ENCODE measurements around the gene CYTH3.
"Not testable (repeated sequence)": the region's sequence is repeated elsewhere in the genome, so short reads cannot be mapped to it uniquely, and the experiment has no call there.

The CYTH3 gene

DNA sequence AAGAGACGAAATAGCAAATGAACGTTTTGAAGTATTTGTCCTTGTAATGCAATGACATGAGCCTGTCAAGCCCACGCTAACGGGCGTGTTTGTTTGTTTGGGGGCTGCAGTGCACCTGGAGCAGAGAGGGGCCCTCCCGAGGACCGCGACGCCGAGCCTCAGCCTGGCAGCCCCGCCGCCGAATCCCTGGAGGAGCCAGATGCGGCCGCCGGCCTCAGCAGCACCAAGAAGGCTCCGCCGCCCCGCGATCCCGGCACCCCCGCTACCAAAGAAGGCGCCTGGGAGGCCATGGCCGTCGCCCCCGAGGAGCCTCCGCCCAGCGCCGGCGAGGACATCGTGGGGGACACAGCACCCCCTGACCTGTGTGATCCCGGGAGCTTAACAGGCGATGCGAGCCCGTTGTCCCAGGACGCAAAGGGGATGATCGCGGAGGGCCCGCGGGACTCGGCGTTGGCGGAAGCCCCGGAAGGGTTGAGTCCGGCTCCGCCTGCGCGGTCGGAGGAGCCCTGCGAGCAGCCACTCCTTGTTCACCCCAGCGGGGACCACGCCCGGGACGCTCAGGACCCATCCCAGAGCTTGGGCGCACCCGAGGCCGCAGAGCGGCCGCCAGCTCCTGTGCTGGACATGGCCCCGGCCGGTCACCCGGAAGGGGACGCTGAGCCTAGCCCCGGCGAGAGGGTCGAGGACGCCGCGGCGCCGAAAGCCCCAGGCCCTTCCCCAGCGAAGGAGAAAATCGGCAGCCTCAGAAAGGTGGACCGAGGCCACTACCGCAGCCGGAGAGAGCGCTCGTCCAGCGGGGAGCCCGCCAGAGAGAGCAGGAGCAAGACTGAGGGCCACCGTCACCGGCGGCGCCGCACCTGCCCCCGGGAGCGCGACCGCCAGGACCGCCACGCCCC is 118.5 kb downstream of the CYTH3 start:
- DNase-seq (ENCODE audit: low read depth in 2 of 2), result no peak

DNA sequence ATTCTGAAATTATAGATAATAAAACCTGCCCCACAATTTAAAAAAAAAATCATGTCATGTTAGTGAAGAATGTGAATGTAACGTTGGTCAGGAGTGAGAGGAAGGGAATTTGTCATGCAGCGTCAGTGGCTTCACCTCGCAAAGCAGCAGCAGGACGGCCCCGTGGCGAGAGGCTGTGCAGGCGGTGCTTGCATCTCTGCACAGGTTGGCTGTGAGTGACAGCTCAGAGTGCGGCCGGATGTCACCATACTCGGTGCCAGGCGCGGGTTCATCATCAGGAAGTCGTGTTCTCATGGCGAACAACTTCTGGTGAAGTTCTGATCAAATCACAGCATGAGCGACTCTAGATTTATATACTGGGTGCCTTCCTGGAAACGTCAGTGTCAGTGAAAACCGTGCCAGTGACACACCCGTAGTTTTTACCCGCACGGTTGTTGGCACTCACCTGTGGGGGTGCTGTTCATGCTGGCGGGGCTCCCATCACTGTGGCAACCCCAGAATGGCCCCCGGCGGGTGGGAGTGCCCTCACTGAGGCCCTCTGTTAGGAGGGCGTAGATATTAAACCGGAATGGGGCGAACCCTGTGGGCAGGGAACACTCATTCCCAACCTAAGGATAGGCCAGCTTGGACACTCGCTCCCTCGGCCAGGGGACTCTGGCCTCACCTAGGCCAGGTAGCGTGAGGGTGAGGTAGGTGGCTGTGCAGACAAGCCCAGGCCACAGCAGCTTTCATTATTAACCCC is 120.3 kb downstream of the CYTH3 start:
- DNase-seq (ENCODE audit: low read depth in 2 of 2), result no peak

DNA sequence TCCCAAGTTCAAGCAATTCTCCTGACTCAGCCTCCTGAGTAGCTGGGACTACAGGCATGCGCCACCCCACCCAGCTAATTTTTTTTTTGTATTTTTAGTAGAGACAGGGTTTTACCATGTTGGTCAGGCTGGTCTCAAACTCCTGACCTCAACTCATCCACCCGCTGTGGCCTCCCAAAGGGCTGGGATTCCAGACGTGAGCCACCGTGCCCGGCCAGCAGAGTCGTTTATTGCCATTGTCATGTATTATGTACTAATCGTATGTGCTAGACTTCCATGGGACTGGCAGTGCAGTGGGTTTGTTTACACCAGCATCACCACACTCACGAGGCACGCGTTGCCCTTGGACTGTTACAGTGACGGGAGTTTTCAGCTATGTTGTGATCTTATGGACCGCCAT is 120.9 kb downstream of the CYTH3 start:
- DNase-seq (ENCODE audit: low read depth in 2 of 2), result not testable (repeated sequence)

DNA sequence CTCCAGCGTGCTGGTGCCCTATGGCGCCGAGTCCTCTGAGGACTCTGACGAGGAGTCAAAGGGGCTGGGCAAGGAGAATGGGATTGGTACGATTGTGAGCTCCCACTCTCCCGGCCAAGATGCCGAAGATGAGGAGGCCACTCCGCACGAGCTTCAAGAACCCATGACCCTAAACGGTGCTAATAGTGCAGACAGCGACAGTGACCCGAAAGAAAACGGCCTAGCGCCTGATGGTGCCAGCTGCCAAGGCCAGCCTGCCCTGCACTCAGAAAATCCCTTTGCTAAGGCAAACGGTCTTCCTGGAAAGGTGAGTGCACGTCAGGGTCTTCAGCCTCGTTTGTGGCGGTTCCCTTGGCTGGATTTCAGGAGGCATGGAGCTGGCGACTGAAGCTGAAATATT is 122.4 kb downstream of the CYTH3 start:
- no peak for DNase-seq (ENCODE audit: low read depth in 2 of 2)

DNA sequence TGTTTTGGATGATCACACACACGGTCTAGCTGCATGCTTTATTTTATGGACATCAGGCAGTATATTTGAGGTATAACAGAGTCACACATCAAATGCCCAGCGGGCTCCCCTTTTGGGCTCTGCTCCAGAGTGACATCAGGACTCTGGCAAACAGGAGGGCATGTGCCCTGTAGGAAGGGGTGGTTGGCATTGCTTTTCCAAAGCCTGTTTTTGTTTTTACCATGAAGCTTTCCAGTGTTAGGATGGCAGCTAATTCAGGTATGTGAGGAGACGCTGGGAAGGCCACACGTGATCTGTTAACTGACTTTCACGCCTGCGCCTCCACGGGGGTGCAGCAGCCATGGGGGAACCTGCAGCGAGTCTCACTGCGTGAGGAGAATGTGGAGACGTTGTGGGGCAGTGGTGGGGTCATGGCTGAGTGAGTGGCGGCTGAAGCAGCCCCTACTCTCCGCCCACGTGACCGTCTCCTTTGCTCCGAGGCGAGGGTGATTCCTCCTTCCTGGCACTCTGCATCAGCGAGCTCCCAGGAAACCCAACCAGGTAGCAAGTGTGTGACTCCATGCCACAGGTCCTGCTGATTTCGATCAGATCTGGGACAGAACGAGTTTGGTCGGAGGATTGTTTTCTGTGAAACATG is 123.6 kb downstream of the CYTH3 start:
- DNase-seq (ENCODE audit: low read depth in 2 of 2), result no peak

DNA sequence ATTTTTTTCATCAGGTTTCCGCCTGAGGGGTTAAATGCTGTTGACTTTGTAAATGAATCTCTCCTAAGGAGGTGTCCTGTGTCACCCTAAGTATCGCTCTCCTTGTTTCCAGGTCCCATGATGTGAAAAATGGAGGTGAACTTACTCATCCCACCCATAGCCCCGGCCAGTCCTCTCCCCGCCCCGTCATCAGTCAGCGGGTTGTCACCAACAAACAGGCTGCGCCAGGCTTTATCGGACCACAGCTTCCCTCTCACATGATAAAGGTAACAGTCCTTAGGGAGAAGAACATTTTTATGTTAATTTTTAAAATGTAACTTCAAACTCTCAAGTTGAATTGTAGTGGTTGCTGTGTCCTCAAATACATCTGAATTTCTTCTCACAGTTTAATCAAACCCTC is 124.8 kb downstream of the CYTH3 start:
- DNase-seq (ENCODE audit: low read depth in 2 of 2), result no peak

DNA sequence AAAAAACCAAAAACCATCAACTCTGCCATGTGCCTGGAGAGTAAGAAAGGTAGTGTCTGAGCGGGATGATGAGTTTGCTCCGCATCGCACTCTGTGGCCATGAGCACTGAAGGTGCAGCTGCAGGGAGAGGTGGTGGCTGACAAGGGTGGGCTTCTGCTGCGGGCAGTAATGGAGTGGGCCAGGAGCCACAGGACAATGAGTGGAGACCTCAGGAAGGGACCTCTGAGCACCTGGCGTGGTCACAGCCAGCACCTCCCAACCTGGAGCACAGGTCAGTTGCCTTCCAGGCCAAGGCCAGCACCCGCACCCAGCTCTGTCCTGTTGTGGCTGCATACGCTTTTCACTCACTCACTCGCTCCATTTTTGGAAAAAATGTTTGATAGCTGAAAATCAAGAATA is 125.8 kb downstream of the CYTH3 start:
- no peak for DNase-seq (ENCODE audit: low read depth in 2 of 2)

DNA sequence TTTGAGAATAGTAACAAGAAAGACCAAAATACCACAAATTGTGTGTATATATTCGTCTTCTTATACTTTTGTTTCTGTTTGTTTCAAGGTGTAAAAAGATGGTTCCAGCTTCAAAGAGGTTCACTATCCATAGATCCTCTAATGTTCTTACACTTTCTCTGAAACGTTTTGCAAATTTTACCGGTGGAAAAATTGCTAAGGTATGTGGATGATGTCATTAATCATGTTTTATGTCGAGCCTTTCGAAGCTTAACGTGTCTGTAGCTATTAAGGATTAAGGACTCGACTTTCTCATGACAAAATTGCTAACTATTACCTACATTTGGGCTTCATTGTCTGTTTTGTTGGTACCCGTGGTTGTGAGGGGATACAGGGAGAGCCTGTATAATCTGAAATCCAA is 128.4 kb downstream of the CYTH3 start:
- no peak for DNase-seq (ENCODE audit: low read depth in 2 of 2)

DNA sequence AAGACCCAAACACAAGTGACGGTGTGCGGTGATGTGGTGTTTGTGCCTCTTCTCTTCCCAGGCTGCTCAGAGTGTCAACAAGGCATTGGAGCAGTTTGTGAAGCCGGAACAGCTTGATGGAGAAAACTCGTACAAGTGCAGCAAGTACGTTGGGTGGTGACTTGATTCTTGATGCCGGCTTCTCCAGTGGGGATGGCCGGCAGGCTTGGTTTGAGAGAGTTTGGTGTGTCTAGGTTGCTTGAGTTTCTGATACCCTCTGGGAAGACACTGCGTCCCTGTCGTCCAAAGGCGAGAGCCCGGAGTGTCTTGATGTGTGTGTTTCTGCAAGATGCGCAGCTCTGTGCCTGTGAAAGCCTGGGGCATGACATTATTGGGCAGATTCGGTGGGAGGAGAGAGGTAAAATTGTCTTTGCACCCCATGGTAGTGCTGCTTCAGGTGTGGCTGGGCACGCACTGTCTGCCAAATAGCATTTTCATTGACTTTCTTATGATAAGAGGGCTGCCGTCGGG is 129.5 kb downstream of the CYTH3 start:
- no peak for DNase-seq (ENCODE audit: low read depth in 2 of 2)

DNA sequence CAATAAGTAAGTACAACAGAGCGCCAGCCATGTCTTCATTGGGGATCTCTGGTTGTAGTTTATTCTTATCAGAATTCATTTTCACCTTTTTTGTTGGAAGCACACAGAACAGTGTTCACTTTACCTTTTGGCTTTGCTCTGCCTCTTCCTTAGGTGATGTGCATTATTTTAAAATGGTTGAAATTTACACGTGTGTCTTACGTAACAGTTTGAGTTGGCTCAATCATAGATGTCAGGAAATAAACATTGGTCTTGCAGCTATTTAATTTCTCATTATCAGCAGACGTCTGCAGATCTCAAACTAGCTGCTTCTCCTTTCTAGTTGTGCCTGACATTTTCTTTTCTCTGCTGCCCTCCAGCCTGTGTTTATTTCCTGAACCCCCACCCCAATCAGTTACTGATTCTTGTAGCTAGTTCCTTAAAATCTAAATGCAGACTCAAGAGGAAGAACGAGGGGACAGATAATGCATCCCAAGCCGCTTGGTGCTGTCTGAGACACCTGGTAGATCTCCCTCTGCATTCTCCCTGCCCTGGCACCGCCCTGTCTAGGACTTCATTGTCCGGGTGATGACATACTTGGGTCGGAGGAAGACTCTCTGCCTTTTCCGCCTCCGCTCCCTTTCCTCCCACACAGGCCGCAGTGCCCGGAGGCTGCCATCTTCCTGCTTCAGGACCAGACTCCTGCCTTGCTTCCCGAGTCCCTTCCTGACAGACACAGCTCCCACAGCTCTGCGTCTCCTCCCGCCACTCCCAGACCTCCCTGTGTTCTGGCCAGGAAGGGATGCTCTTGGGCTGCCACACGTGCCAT is 133.0 kb downstream of the CYTH3 start:
- DNase-seq (ENCODE audit: low read depth in 2 of 2), result no peak

DNA sequence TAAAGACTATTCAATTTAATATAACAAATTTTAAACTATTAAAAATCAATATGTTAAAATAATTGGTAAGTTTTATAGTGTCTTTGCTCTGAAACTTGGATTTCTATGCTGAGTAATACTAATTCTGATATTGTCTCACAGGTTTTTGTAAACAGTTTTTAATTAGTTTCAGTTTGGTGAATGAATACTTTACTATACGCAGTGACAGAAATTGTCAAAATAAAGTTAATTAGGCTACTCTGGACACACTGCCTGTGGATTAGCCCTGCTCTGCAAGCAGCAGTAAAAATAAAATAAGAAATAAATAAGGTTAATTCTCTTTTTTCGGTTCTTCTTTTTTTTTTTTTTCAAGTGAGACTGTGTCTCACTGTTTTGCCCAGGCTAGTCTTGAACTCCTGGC is 135.9 kb downstream of the CYTH3 start:
- DNase-seq (ENCODE audit: low read depth in 2 of 2), result no peak

DNA sequence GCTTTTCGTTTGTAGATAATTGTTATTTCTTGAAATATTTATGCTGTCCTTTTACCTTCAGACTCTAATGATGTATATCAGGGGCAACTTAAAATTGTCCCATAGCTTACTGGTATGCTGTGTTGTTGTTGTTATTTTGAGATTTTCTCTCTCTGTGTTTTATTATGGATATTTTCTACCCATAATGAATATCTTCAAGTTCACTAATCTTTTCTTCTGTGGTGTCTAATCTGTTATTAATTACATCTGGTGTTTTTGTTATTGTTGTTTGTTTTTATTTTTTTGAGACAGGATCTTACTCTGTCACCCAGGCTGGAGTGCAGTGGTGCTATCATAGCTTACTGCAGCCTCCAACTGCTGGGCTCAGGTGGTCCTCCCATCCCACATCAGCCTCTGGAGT is 139.2 kb downstream of the CYTH3 start:
- no peak for DNase-seq (ENCODE audit: low read depth in 2 of 2)

DNA sequence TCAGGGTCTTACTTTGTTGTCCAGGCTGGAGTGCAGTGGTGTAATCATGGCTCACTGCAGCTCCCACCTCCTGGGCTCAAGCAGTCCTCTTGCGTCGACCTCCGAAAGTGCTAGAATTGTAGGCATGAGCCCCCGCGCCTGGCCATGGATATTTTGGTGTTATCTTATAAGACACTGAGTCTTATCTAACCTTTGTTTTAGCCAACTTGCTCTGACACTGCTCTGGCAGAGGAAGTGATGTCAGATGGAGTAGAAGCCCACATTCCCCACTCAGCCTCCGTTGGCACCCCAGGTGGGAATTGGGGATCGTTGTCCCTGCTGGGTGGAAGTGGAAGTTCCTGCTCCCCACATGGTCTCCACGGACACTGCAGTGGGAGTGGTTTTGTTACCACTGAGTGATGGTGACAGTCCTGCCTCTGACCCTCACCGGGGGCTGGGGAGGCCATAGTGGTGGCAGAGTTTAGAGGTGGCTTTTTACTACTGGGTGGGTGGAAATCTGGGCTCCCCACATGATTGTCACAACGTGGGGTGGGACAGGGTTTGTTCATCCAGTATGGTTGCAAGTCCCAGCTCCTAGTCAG is 142.3 kb downstream of the CYTH3 start:
- no peak for DNase-seq (ENCODE audit: low read depth in 2 of 2)

DNA sequence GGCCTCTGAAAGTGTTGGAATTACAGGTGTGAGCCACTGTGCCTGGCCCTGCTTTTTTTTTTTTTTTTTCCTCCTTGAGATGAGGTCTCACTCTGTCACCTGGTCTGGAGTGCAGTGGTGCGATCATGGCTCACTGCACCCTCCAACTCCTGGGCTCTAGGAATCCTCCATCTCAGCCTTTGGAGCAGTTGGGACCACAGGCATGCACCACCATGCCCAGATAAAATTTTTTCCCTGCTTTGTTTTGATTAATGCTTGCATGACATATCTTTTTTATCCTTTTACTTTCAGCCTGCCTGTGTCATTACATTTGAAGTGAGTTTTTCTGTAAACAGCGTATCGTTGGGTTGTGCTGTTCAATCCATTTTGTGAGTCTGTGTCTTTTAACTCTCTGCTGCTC is 144.2 kb downstream of the CYTH3 start:
- no peak for DNase-seq (ENCODE audit: low read depth in 2 of 2)

DNA sequence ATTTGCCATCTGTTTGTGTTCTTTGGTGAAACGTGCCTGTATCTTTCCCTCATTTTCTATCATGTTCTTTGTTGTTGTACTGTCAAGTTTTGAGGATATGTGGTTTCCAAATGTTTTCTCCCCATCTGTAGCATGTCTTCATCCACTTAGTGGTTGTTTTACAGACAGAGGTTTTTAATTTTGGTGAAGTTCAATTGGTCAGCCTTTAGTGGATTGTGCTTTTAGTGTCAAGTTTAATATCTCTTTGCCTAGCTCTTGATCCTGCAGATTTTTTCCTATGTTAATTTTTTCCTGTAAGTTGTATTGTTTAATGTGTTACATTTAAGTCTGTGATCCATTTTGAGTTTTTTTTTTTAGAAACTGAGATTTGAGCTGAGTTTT is 145.3 kb downstream of the CYTH3 start:
- DNase-seq (ENCODE audit: low read depth in 2 of 2), result no peak

DNA sequence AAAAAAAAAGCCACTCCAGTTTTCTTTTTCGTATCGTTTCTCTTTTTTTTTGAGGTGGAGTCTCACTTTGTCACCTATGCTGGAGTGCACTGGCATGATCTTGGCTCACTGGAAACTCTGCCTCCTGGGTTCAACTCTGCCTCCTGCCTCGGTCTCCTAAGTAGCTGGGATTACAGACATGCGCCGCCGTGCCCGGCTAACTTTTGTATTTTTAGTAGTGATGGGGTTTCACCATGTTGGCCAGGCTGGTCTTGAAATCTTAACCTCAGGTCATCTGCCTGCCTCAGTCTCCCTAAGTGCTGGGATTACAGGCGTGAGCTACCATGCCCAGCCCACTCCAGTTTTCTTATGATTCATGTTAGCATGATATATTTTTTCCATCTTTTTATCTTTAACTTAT is 148.6 kb downstream of the CYTH3 start:
- no peak for DNase-seq (ENCODE audit: low read depth in 2 of 2)

DNA sequence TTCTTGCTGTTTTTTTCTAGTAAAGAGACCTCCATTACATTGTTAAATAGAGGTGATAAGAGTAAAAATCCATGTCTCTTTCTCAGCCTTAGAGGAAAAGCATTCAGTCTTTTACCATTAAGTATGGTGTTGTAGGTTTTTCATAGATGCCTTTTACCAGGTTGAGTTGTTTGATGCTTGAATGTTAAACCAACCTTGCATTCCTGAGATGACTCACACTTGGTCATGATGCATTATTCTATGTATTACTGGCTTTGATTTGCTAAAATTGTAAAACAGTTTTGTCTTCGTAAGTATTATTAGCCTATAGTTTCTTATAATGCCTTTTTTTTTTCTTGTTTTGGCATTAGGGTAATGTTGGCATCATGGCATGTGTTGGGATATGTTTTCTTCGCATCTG is 151.3 kb downstream of the CYTH3 start:
- no peak for DNase-seq (ENCODE audit: low read depth in 2 of 2)

DNA sequence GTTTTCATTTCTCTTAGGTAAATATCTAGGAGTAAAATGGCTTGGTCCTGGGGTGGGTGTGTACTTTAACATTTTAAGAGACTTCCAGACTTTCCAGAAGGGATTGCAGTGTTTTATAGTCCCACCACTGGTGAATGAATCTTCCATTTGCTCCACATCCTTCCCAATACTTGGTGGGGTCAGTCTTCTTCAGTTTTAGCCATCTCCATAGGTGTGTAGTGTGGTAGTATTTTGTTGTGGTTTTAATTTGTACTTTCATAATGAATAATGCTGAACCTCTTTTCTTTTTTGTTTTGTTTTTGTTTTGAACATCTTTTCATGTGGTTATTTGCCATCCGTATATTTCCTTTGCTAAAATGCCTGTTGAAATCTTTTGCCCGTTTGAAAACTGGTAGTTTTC is 154.9 kb downstream of the CYTH3 start:
- DNase-seq (ENCODE audit: low read depth in 2 of 2), result no peak

DNA sequence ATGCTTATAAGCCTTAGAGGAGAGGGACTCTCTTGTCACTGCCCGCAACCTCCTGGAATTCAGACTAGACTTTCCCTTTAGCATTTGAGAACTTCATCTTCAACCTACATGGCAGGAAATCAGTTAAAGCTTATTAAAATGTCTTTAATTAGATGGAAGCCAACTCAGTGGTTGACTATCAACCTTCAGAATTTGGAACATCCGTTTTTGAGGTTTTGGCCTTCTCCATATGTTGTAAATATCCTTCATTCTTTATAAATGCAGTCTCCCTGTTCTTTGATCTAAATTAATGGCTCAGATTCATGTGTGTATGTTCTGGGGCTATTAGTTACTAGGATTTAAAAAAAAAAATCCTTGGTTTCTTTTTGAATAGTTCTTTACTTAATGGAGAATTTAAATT is 156.2 kb downstream of the CYTH3 start:
- DNase-seq (ENCODE audit: low read depth in 2 of 2), result no peak
